ENCODE measurements around the gene SLC46A2. TPM values are rescaled to one million over a fixed set of nuclear protein-coding genes. Genes with fewer than 3 reads are reported as not detected.

SLC46A2 gene
- total and polyA plus RNA-seq, 2 of the 8 experiments (the other 6 are each of a cell fraction or from before 2014, with no cell fraction given), result 0.03 TPM; not detected in 1

- TF ChIP-seq E2F6 (IDR thresholded peaks at IDR 0.05), result no peak
Observed at GRCh38 chr9:112848316-112849151, 42.1 kb downstream of the SLC46A2 start (continued).
